Ishikawa (cell line): ENCODE results near the gene CDC42BPA.

Source experiments
- CEBPB ChIP-seq: IDR thresholded peaks from 2 replicates; pipeline ENCODE4 v1.6.1; 2012
- CREB1 ChIP-seq: IDR thresholded peaks from 2 replicates; pipeline ENCODE4 v1.6.1; 2012; ENCODE audit warnings: low read depth
- EGR1 ChIP-seq: IDR thresholded peaks from 2 replicates; pipeline ENCODE4 v1.6.1; 2012
- EP300 ChIP-seq: IDR thresholded peaks from 2 replicates; pipeline ENCODE4 v1.6.1; 2012; ENCODE audit warnings: borderline replicate concordance
- FOXM1 ChIP-seq: IDR thresholded peaks from 2 replicates; pipeline ENCODE4 v1.6.1; 2012; ENCODE audit warnings: low read depth, borderline replicate concordance
- MAX ChIP-seq: IDR thresholded peaks from 2 replicates; pipeline ENCODE4 v1.6.1; 2012
- NFIC ChIP-seq: IDR thresholded peaks from 2 replicates; pipeline ENCODE4 v1.6.1; 2012
- RAD21 ChIP-seq: IDR thresholded peaks from 2 replicates; pipeline ENCODE4 v1.6.1; 2012; ENCODE audit warnings: low read depth
- REST ChIP-seq: IDR thresholded peaks from 2 replicates; pipeline ENCODE4 v1.6.1; 2012; ENCODE audit warnings: low read depth, mild to moderate bottlenecking
- TAF1 ChIP-seq: IDR thresholded peaks from 2 replicates; pipeline ENCODE4 v1.6.1; 2012; ENCODE audit warnings: low read depth, mild to moderate bottlenecking
- TCF12 ChIP-seq: IDR thresholded peaks from 2 replicates; pipeline ENCODE4 v1.6.1; 2012; ENCODE audit warnings: low read depth
- TEAD4 ChIP-seq: IDR thresholded peaks from 2 replicates; pipeline ENCODE4 v1.6.1; 2012
- USF1 ChIP-seq: IDR thresholded peaks from 2 replicates; pipeline ENCODE4 v1.6.1; 2012
- YY1 ChIP-seq: IDR thresholded peaks from 2 replicates; pipeline ENCODE4 v1.6.1; 2012; ENCODE audit warnings: low read depth
- ZBTB7A ChIP-seq: IDR thresholded peaks from 2 replicates; pipeline ENCODE4 v1.6.1; 2012; ENCODE audit warnings: low read depth

Gene CDC42BPA

DNA sequence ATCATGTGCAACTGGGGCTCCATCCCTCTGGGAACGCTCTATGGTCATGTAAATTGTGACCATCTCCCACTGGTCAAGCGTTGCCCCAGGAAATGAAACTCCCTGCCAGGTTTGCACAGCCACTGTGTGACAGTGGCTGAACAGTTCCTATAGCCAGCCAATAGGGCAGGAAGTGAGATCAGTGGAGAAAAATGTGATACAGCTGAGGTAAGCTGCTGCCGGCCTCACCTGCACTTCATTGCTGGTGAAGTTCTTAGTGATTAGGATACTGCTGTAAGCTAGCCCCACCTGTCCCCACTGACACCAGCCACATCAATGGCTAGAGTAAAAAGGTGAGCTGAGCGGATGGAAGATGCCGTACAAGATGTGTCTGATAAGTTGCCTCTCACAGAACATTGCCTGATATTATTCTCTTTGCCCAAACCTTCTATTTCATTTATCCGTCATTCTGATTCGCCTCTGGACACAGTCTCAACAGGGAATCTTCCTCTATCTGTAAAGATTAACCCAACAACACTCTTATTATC lies 38.4 kb upstream of the CDC42BPA start:
- no peak for TF ChIP-seq NFIC
- no peak for TF ChIP-seq FOXM1
- TF ChIP-seq MAX: no peak
- TF ChIP-seq RAD21: no peak
- no peak for TF ChIP-seq TCF12

- TF ChIP-seq FOXM1 (no peak), CEBPB (no peak), NFIC (no peak), EGR1 (no peak), EP300 (no peak), USF1 (no peak), TEAD4 (no peak), MAX (no peak), CREB1 (no peak), REST (no peak), YY1 (no peak)
Measured at GRCh38 chr1:227355542-227356245, 37.4 kb upstream of the CDC42BPA start.

- no peak for TF ChIP-seq NFIC
- no peak for TF ChIP-seq ZBTB7A
- no peak for TF ChIP-seq USF1
- no peak for TF ChIP-seq CEBPB
- TF ChIP-seq CREB1: no peak
- TF ChIP-seq RAD21: no peak
- TF ChIP-seq TEAD4: no peak
- TF ChIP-seq TCF12: no peak
- no peak for TF ChIP-seq REST
- no peak for TF ChIP-seq YY1
- TF ChIP-seq TAF1: no peak
Measured at GRCh38 chr1:227353186-227353585, 34.9 kb upstream of the CDC42BPA start.

DNA sequence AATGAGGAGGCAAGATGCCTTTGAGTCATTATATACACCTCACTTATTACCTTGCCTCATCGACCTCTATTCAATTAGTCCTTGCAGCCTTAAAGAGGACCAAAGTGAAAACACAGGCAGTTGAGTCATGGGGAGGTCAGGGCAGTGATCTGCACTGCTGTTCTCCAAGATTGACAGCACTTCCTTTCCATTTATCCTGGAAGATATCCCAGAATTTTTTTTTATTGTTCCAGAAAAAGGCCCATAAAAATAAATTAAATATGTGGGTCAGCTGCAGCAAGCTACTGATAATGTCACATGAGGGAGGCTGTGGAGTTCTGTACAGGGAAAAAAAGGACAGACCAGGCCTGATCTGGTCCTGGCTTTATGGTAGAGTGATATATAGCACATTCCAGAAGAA lies 33.2 kb upstream of the CDC42BPA start:
- no peak for TF ChIP-seq NFIC
- TF ChIP-seq FOXM1: no peak
- TF ChIP-seq YY1: no peak
- TF ChIP-seq CREB1: no peak
- TF ChIP-seq CEBPB: no peak
- no peak for TF ChIP-seq USF1
- TF ChIP-seq TCF12: no peak
- no peak for TF ChIP-seq REST
- TF ChIP-seq RAD21: no peak
- no peak for TF ChIP-seq TEAD4
- no peak for TF ChIP-seq MAX
- TF ChIP-seq EGR1: no peak
- no peak for TF ChIP-seq ZBTB7A
